IMR-90 (cell line): ENCODE results near the gene ELP2. TPM values are rescaled to one million over a fixed set of nuclear protein-coding genes. Genes with fewer than 3 reads are reported as not detected.
A peak's percentile ranks its signal among the peaks of the same experiment; 100 is the strongest.

Experiments
- ATAC-seq: fragments of 200-7000 bp; cut with Tn5 transposase; 2 replicates; pipeline ENCODE4 v1.9.1; 2020; ENCODE audit warnings: low read depth, mild to moderate bottlenecking, moderate library complexity
- Bru-seq: library from RNA; stranded (reverse); fragments of 400-500 nt; gene quantifications from one replicate; lab custom pipeline; 2021; lab: Mats Ljungman, UMichigan
- BruChase-seq, 2 experiments: library from RNA; stranded (reverse); fragments of 400-500 nt; gene quantifications; one replicate each; lab custom pipeline; 2021; lab: Mats Ljungman, UMichigan
- BruUV-seq: library from RNA; stranded (reverse); fragments of 400-500 nt; replicated peaks from 2 replicates; lab custom pipeline; 2021; lab: Mats Ljungman, UMichigan
- CTCF ChIA-PET: fragments of 300-600 bp; formaldehyde crosslinking; extraction: SDS; loops from one replicate; lab custom pipeline; 2021; ENCODE audit warnings: antibody characterized with exemption; lab: Yijun Ruan, JAX
- POLR2A ChIA-PET: fragments of 300-600 bp; sonication (Branson Sonifier 250); formaldehyde crosslinking; loops from one replicate; lab custom pipeline; 2022; ENCODE audit warnings: antibody characterized with exemption; ENCODE audit not compliant: unreplicated experiment; lab: Charles Lee
- DNase-seq: peaks from one replicate; pipeline ENCODE4 v3.0.0; 2013
- H2AFZ ChIP-seq: replicated peaks from 2 replicates; pipeline ENCODE3; 2013; ENCODE audit warnings: low read length, mild to moderate bottlenecking; ENCODE audit not compliant: poor library complexity
- H2AK5ac ChIP-seq: 2 replicates; pipeline ENCODE4 v1.6.1; 2013; ENCODE audit warnings: low read depth, low read length, inconsistent platforms
- H2AK9ac ChIP-seq: replicated peaks from 2 replicates; pipeline ENCODE3; 2013; ENCODE audit warnings: mild to moderate bottlenecking, low read depth, low read length, moderate library complexity; ENCODE audit not compliant: poor library complexity
- H2BK120ac ChIP-seq: 2 replicates; pipeline ENCODE4 v1.6.1; 2013; ENCODE audit warnings: low read depth, low read length, inconsistent platforms
- H2BK15ac ChIP-seq: 3 replicates; pipeline ENCODE4 v1.6.1; 2013; ENCODE audit warnings: low read depth, low read length, inconsistent platforms
- H2BK20ac ChIP-seq: 2 replicates; pipeline ENCODE4 v1.6.1; 2013; ENCODE audit warnings: low read depth, mild to moderate bottlenecking, inconsistent platforms, low read length, moderate library complexity
- H2BK5ac ChIP-seq: 2 replicates; pipeline ENCODE4 v1.6.1; 2013; ENCODE audit warnings: mild to moderate bottlenecking, low read depth, low read length, inconsistent platforms; ENCODE audit not compliant: poor library complexity, severe bottlenecking
- H3K14ac ChIP-seq: replicated peaks from 2 replicates; pipeline ENCODE4 v1.6.1; 2013; ENCODE audit warnings: low read depth, low read length, inconsistent platforms
- H3K18ac ChIP-seq: 2 replicates; pipeline ENCODE4 v1.6.1; 2013; ENCODE audit warnings: low read depth, low read length, control low read depth
- H3K23ac ChIP-seq: 2 replicates; pipeline ENCODE4 v1.6.1; 2013; ENCODE audit warnings: low read depth, low read length, inconsistent platforms
- H3K27ac ChIP-seq: 2 replicates; pipeline ENCODE4 v1.5.1; 2013; ENCODE audit warnings: mild to moderate bottlenecking, control low read depth, low read length; ENCODE audit not compliant: insufficient read depth
- H3K27me3 ChIP-seq: 2 replicates; pipeline ENCODE4 v1.6.1; 2013; ENCODE audit warnings: low read length; ENCODE audit not compliant: control insufficient read depth, insufficient read depth
- H3K36me3 ChIP-seq: 2 replicates; pipeline ENCODE4 v1.6.1; 2013; ENCODE audit warnings: low read length, mixed read lengths; ENCODE audit not compliant: control insufficient read depth, insufficient read depth
- H3K4ac ChIP-seq: 2 replicates; pipeline ENCODE4 v1.6.1; 2013; ENCODE audit warnings: low read depth, low read length, inconsistent platforms
- H3K4me1 ChIP-seq: 2 replicates; pipeline ENCODE4 v1.6.1; 2013; ENCODE audit warnings: low read length, mixed read lengths; ENCODE audit not compliant: control insufficient read depth, insufficient read depth
- H3K4me2 ChIP-seq: 2 replicates; pipeline ENCODE4 v1.6.1; 2013; ENCODE audit warnings: low read depth, mild to moderate bottlenecking, control low read depth, low read length, moderate library complexity
- H3K4me3 ChIP-seq: 2 replicates; pipeline ENCODE4 v1.5.1; 2013; ENCODE audit warnings: low read depth, mild to moderate bottlenecking, control low read depth, low read length, moderate library complexity; ENCODE audit not compliant: insufficient read depth
- H3K56ac ChIP-seq: 2 replicates; pipeline ENCODE4 v1.6.1; 2013; ENCODE audit warnings: low read length, inconsistent platforms; ENCODE audit not compliant: insufficient read depth; ENCODE audit errors: extremely low read depth
- H3K79me1 ChIP-seq, 2 experiments: 2 replicates each; pipeline ENCODE4 v1.6.1; 2013; ENCODE audit warnings: low read length in 2 of 2, inconsistent platforms in 1 of 2, low read depth in 1 of 2
- H3K9ac ChIP-seq: 2 replicates; pipeline ENCODE4 v1.6.1; 2013; ENCODE audit warnings: low read depth, low read length, control low read depth
- H3K9me1 ChIP-seq: 2 replicates; pipeline ENCODE4 v1.6.1; 2013; ENCODE audit warnings: low read length, inconsistent platforms; ENCODE audit not compliant: insufficient read depth
- H3K9me3 ChIP-seq: 2 replicates; pipeline ENCODE4 v1.6.1; 2013; ENCODE audit warnings: low read length; ENCODE audit not compliant: control insufficient read depth, insufficient read depth
- H4K20me1 ChIP-seq: 2 replicates; pipeline ENCODE4 v1.6.1; 2013; ENCODE audit warnings: low read length, inconsistent platforms; ENCODE audit not compliant: insufficient read depth
- H4K5ac ChIP-seq: 2 replicates; pipeline ENCODE4 v1.6.1; 2013; ENCODE audit warnings: mild to moderate bottlenecking, low read depth, low read length, control low read depth
- H4K8ac ChIP-seq, 2 experiments: 2 replicates each; pipeline ENCODE4 v1.6.1; 2013; ENCODE audit warnings: low read depth in 2 of 2, low read length in 2 of 2, control low read depth in 1 of 2, inconsistent platforms in 1 of 2
- H4K91ac ChIP-seq: 2 replicates; pipeline ENCODE4 v1.6.1; 2013; ENCODE audit warnings: low read depth, low read length, inconsistent platforms; ENCODE audit not compliant: insufficient read depth
- FOS ChIP-seq: fragments of 150-350 bp; IDR thresholded peaks from 2 replicates; pipeline ENCODE4 v1.6.1; 2016; ENCODE audit warnings: low read depth, low read length
- MAFK ChIP-seq: IDR thresholded peaks from 2 replicates; pipeline ENCODE4 v1.6.1; 2012; ENCODE audit warnings: low read depth, low read length, improper control_type of control experiment
- MAZ ChIP-seq: IDR thresholded peaks from 2 replicates; pipeline ENCODE4 v1.6.1; 2012; ENCODE audit warnings: low read depth, mild to moderate bottlenecking, low read length, improper control_type of control experiment, moderate library complexity, borderline replicate concordance
- NFE2L2 ChIP-seq: fragments of 150-350 bp; IDR thresholded peaks from 2 replicates; pipeline ENCODE4 v1.6.1; 2016; ENCODE audit warnings: low read depth, mild to moderate bottlenecking, low read length
- POLR2A ChIP-seq: IDR thresholded peaks from 2 replicates; pipeline ENCODE4 v1.6.1; 2012; ENCODE audit warnings: mild to moderate bottlenecking, low read depth, low read length
- RAD21 ChIP-seq: IDR thresholded peaks from 2 replicates; pipeline ENCODE4 v1.6.1; 2012; ENCODE audit warnings: low read length, improper control_type of control experiment
- SMC3 ChIP-seq: fragments of 150-350 bp; IDR thresholded peaks from 2 replicates; pipeline ENCODE4 v1.6.1; 2016; ENCODE audit warnings: low read depth, mild to moderate bottlenecking, antibody characterized with exemption, low read length, moderate library complexity
- USF2 ChIP-seq: fragments of 150-350 bp; IDR thresholded peaks from 2 replicates; pipeline ENCODE4 v1.6.1; 2017; ENCODE audit warnings: mild to moderate bottlenecking, antibody characterized with exemption, low read length, low read depth
- WGBS, 2 experiments: methylation state at CpG; one replicate each; pipeline versions ENCODE4 v1.1.5 to v1.1.7; 2013; ENCODE audit warnings: missing lambda C conversion rate in 2 of 2; ENCODE audit not compliant: insufficient read length in 1 of 2; ENCODE audit errors: extremely low coverage in 2 of 2; 5-methylcytosine and 5-hydroxymethylcytosine counted together
- dilution Hi-C: fragments of 300-500 bp; cut with HindIII; formaldehyde crosslinking; loops from one replicate; pipeline ENCODE4 v1.14.3; 2018; ENCODE audit warnings: low sequenced_read_pairs; ENCODE audit not compliant: unreplicated experiment
- in situ Hi-C: fragments of 300-500 bp; cut with MboI; formaldehyde crosslinking; loops from 3 replicates; pipeline ENCODE4 v1.14.3; 2019; ENCODE audit warnings: low sequenced_read_pairs, inconsistent platforms, mixed read lengths
- intact Hi-C: fragments of 100-400 bp; cut with micrococcal nuclease; formaldehyde crosslinking; loops from 2 replicates; pipeline ENCODE4 v1.10.0; 2022
- long read RNA-seq: library from polyadenylated mRNA; unstranded; transcript quantifications from one replicate; pipeline ENCODE4 v2.0.0, GENCODE V29; 2021; ENCODE audit not compliant: unreplicated experiment
- polyA plus RNA-seq, 3 experiments: library from polyadenylated mRNA; depleted of rRNA; stranded (reverse); fragments of >200 nt; gene quantifications; 2 replicates each; pipeline ENCODE4 v1.2.3, GENCODE V29; 2012; ENCODE audit warnings: low replicate concordance in 1 of 3
- total RNA-seq: library from RNA; depleted of rRNA; stranded (reverse); fragments of >200 nt; gene quantifications from 2 replicates; pipeline ENCODE4 v1.2.3, GENCODE V29; 2012; rRNA removed
- TF ChIP-seq, protein P1 (sequence below): fragments of 150-350 bp; IDR thresholded peaks from 2 replicates; pipeline ENCODE4 v1.6.1; 2016; ENCODE audit warnings: low read depth, mild to moderate bottlenecking, low read length, moderate library complexity, borderline replicate concordance

Gene ELP2, protein sequence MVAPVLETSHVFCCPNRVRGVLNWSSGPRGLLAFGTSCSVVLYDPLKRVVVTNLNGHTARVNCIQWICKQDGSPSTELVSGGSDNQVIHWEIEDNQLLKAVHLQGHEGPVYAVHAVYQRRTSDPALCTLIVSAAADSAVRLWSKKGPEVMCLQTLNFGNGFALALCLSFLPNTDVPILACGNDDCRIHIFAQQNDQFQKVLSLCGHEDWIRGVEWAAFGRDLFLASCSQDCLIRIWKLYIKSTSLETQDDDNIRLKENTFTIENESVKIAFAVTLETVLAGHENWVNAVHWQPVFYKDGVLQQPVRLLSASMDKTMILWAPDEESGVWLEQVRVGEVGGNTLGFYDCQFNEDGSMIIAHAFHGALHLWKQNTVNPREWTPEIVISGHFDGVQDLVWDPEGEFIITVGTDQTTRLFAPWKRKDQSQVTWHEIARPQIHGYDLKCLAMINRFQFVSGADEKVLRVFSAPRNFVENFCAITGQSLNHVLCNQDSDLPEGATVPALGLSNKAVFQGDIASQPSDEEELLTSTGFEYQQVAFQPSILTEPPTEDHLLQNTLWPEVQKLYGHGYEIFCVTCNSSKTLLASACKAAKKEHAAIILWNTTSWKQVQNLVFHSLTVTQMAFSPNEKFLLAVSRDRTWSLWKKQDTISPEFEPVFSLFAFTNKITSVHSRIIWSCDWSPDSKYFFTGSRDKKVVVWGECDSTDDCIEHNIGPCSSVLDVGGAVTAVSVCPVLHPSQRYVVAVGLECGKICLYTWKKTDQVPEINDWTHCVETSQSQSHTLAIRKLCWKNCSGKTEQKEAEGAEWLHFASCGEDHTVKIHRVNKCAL
- total RNA-seq (97.2 and 161 TPM in 2 replicates), polyA plus RNA-seq (2012; rRNA removed) (48.1 and 48.8 TPM in 2 replicates), Bru-seq, nascent RNA (percentile 93 among the genes with signal in this experiment), BruChase-seq, experiment 1, labeled RNA remaining after a 6-hour chase (percentile 95 among the genes with signal in this experiment), BruChase-seq, experiment 2, labeled RNA remaining after a 2-hour chase (percentile 97 among the genes with signal in this experiment)
- 22.6 and 26.0 TPM in 2 replicates for polyA plus RNA-seq (2012; cell fraction: cytosol; rRNA removed)
- 43.0 and 129 TPM in 2 replicates for polyA plus RNA-seq (2012; cell fraction: nucleus; rRNA removed; ENCODE audit: low replicate concordance)
- long read RNA-seq, full-length matches to known transcripts, result 114 of 154 reads
- long read RNA-seq, partial matches to known transcripts, result 6 of 154 reads
- long read RNA-seq, other reads (novel, unspliced or antisense), result 34 of 154 reads

- Histone ChIP-seq H3K4me3 (peak within 1 kb of the TSS; percentile 89), H2AK9ac (peak within 1 kb of the TSS; percentile 98), H3K14ac (peak within 1 kb of the TSS; percentile 94), H2AFZ (peak within 1 kb of the TSS; percentile 99), H2BK5ac (peak within 1 kb of the TSS; percentile 92), H3K27me3 (no peaks in the 10 kb centered on the region), H3K9me3 (no peaks in the 10 kb centered on the region), H3K79me1 (peaks cover 19 to 79% of the 10 kb centered on the region in 2 experiments), H3K56ac (peak within 1 kb of the TSS; percentile 85), H2BK15ac (no peak within 1 kb of the TSS; the same call in 2 of the 3 replicates), H4K20me1 (peaks cover 53% of the 10 kb centered on the region), H2BK20ac (no peak within 1 kb of the TSS), H2BK120ac (peak within 1 kb of the TSS; percentile 88), H3K4ac (peak within 1 kb of the TSS; percentile 97), H3K23ac (peak within 1 kb of the TSS; percentile 97), H3K9me1 (peaks cover 21% of the 10 kb centered on the region), H3K4me1 (peaks cover 8% of the 10 kb centered on the region), H4K91ac (peak within 1 kb of the TSS; percentile 93), H3K18ac (peak within 1 kb of the TSS; percentile 72), H3K9ac (peak within 1 kb of the TSS; percentile 95), H2AK5ac (peak within 1 kb of the TSS; percentile 73), H3K36me3 (peaks cover 16% of the 10 kb centered on the region), H4K8ac (peak within 1 kb of the TSS; percentile 82 to 94), H4K5ac (peak within 1 kb of the TSS; percentile 73), H3K27ac (peak within 1 kb of the TSS; percentile 89), H3K4me2 (peak within 1 kb of the TSS; percentile 96)
- WGBS, 2 experiments, result 0% methylated on average over 43 of the region's 69 CpGs; no CpG with 5 or more reads in 1 of the 2 experiments
- no TSS peak for BruUV-seq
- intact Hi-C loops (loop anchor here (1.0 to 5.0 kb wide), 4 partner anchors 29 to 155 kb away; no protein-coding TSS in a partner anchor), in situ Hi-C loops (no loop called here), dilution Hi-C loops (no loop called here)
- ChIA-PET CTCF (interaction anchor here (0.6 to 1.3 kb wide), 3 partner anchors 34 to 507 kb away, joined by 3 to 9 read pairs (median 3); no protein-coding TSS in a partner anchor), POLR2A (interaction anchor here (0.6 to 1.5 kb wide), 2 partner anchors 51 to 112 kb away, joined by 3 to 5 read pairs; no protein-coding TSS in a partner anchor)
- peak; percentile 93 for DNase-seq
- ATAC-seq, result peak; percentile 91
- TF ChIP-seq RAD21 (no peak; the same call in 1 of the 2 replicates), MAFK (no peak), SMC3 (no peak), USF2 (peak; percentile 7; the same call in 1 of the 2 replicates), POLR2A (peak; percentile 69), MAZ (peak; percentile 85), NFE2L2 (no peak), FOS (no peak)
- TF ChIP-seq, protein P1, sequence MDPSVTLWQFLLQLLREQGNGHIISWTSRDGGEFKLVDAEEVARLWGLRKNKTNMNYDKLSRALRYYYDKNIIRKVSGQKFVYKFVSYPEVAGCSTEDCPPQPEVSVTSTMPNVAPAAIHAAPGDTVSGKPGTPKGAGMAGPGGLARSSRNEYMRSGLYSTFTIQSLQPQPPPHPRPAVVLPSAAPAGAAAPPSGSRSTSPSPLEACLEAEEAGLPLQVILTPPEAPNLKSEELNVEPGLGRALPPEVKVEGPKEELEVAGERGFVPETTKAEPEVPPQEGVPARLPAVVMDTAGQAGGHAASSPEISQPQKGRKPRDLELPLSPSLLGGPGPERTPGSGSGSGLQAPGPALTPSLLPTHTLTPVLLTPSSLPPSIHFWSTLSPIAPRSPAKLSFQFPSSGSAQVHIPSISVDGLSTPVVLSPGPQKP, result no peak
These were observed at the start of gene ELP2, which contains the start of gene SLC39A6 for GRCh38 chr18:36129300-36130038. Gene ELP2, plus strand, starts transcription at chr18:36129899. Its CDS starts 35 bp downstream, at chr18:36129934. Gene SLC39A6, minus strand, starts transcription at chr18:36129340. Its CDS starts 2,333 bp downstream, at chr18:36127007.
